Liver (tissue), 9 donors: ENCODE measurements around the gene MTHFSD. TPM values are rescaled to one million over a fixed set of nuclear protein-coding genes. Genes with fewer than 3 reads are reported as not detected.

Source experiments
- DNase-seq: peaks from one replicate; pipeline ENCODE4 v3.0.0-alpha.2; 2017; ENCODE audit warnings: low spot score
- H3K27ac ChIP-seq, 2 donors: one replicate each; pipeline ENCODE4 v1.7.0; 2013; ENCODE audit warnings: inconsistent platforms in 2 of 2, low read length in 2 of 2, control low read depth in 1 of 2, low read depth in 1 of 2, mild to moderate bottlenecking in 1 of 2
- H3K27me3 ChIP-seq, 4 donors: one replicate each; pipeline versions ENCODE4 v1.6.1 to v1.7.0; 2013; ENCODE audit warnings: low read length in 3 of 4, inconsistent platforms in 1 of 4, mild to moderate bottlenecking in 1 of 4, moderate library complexity in 1 of 4; ENCODE audit not compliant: control insufficient read depth in 4 of 4, insufficient read depth in 4 of 4
- H3K36me3 ChIP-seq, 4 donors: one replicate each; pipeline versions ENCODE4 v1.6.1 to v1.7.0; 2013; ENCODE audit warnings: low read length in 3 of 4, mild to moderate bottlenecking in 3 of 4, low read depth in 1 of 4, moderate library complexity in 1 of 4; ENCODE audit not compliant: control insufficient read depth in 4 of 4, insufficient read depth in 3 of 4
- H3K4me1 ChIP-seq, 4 donors: one replicate each; pipeline versions ENCODE4 v1.6.1 to v1.7.0; 2013; ENCODE audit warnings: low read length in 3 of 4, mild to moderate bottlenecking in 3 of 4, moderate library complexity in 1 of 4; ENCODE audit not compliant: control insufficient read depth in 4 of 4, insufficient read depth in 4 of 4
- H3K4me3 ChIP-seq, 3 donors: one replicate each; pipeline versions ENCODE4 v1.6.1 to v1.7.0; 2013; ENCODE audit warnings: low read length in 3 of 3, control low read depth in 1 of 3, low read depth in 1 of 3, mild to moderate bottlenecking in 1 of 3
- H3K9ac ChIP-seq, 2 donors: one replicate each; pipeline ENCODE4 v1.7.0; 2013; ENCODE audit warnings: low read length in 2 of 2, mild to moderate bottlenecking in 2 of 2, moderate library complexity in 2 of 2, control low read depth in 1 of 2, low read depth in 1 of 2
- H3K9me3 ChIP-seq, 4 donors: one replicate each; pipeline versions ENCODE4 v1.6.1 to v1.7.0; 2013; ENCODE audit warnings: low read length in 3 of 4; ENCODE audit not compliant: control insufficient read depth in 4 of 4
- EGR1 ChIP-seq, 2 donors: IDR thresholded peaks; 2 replicates each; pipeline ENCODE4 v1.6.1; 2016 to 2018; ENCODE audit warnings: antibody characterized with exemption in 2 of 2, low read depth in 2 of 2
- FOXA1 ChIP-seq: IDR thresholded peaks from 2 replicates; pipeline ENCODE4 v1.6.1; 2016; ENCODE audit warnings: antibody characterized with exemption
- FOXA2 ChIP-seq: IDR thresholded peaks from 2 replicates; pipeline ENCODE4 v1.6.1; 2016; ENCODE audit warnings: antibody characterized with exemption
- GABPA ChIP-seq, 2 donors: IDR thresholded peaks in 1 of 2; conservative IDR thresholded peaks in 1 of 2; 2 replicates each; pipeline ENCODE4 v1.6.1; 2016; ENCODE audit warnings: antibody characterized with exemption in 2 of 2, mild to moderate bottlenecking in 1 of 2, moderate library complexity in 1 of 2
- HNF4A ChIP-seq, 2 donors: conservative IDR thresholded peaks; 2 replicates each; pipeline ENCODE4 v1.6.1; 2016; ENCODE audit warnings: antibody characterized with exemption in 2 of 2, mild to moderate bottlenecking in 2 of 2
- HNF4G ChIP-seq: IDR thresholded peaks from 2 replicates; pipeline ENCODE4 v1.6.1; 2016; ENCODE audit warnings: antibody characterized with exemption
- JUND ChIP-seq, 2 donors: IDR thresholded peaks; 2 replicates each; pipeline ENCODE4 v1.6.1; 2016; ENCODE audit warnings: antibody characterized with exemption in 2 of 2
- NR2F2 ChIP-seq: IDR thresholded peaks from 2 replicates; pipeline ENCODE4 v1.6.1; 2016; ENCODE audit warnings: antibody characterized with exemption
- RAD21 ChIP-seq, 2 donors: IDR thresholded peaks; 2 replicates each; pipeline ENCODE4 v1.6.1; 2016; ENCODE audit warnings: antibody characterized with exemption in 2 of 2, mild to moderate bottlenecking in 2 of 2
- RXRA ChIP-seq, 2 donors: IDR thresholded peaks; 2 replicates each; pipeline ENCODE4 v1.6.1; 2017 to 2018; ENCODE audit warnings: antibody characterized with exemption in 2 of 2, mild to moderate bottlenecking in 1 of 2
- SP1 ChIP-seq: IDR thresholded peaks from 2 replicates; pipeline ENCODE4 v1.6.1; 2018; ENCODE audit warnings: antibody characterized with exemption, mild to moderate bottlenecking
- TAF1 ChIP-seq: conservative IDR thresholded peaks from 2 replicates; pipeline ENCODE4 v1.6.1; 2016; ENCODE audit warnings: antibody characterized with exemption, mild to moderate bottlenecking
- YY1 ChIP-seq: IDR thresholded peaks from 2 replicates; pipeline ENCODE4 v1.6.1; 2016; ENCODE audit warnings: antibody characterized with exemption, mild to moderate bottlenecking
- WGBS: extraction: QIAGEN DNeasy Blood & Tissue Kit; methylation state at CpG from one replicate; pipeline ENCODE4 v1.1.7; 2013; 5-methylcytosine and 5-hydroxymethylcytosine counted together
- polyA plus RNA-seq, 2 donors: library from polyadenylated mRNA; stranded (reverse) in 1 of 2; unstranded in 1 of 2; fragments of 200-250 nt in 1 of 2; fragments of >200 nt in 1 of 2; fragmentation: Nextera tagmentation in 1 of 2; extraction: Ambion mirVana in 1 of 2; gene quantifications; one replicate each; pipeline versions ENCODE4 v1.2.1 to v1.2.3, GENCODE V29; 2013 to 2015
- total RNA-seq, 2 donors: library from RNA; depleted of rRNA; stranded (reverse); fragments of >200 nt; gene quantifications; one replicate each; pipeline ENCODE4 v1.2.3, GENCODE V29; 2014
- TF ChIP-seq, protein P1 (sequence below): IDR thresholded peaks from 2 replicates; pipeline ENCODE4 v1.6.1; 2016; ENCODE audit warnings: antibody characterized with exemption
- TF ChIP-seq, protein P2 (sequence below): fragments of 150-350 bp; IDR thresholded peaks from 2 replicates; pipeline ENCODE4 v1.5.1; 2017; ENCODE audit warnings: improper control_type of control experiment, low read depth, low read length; ENCODE audit not compliant: missing input control
- TF ChIP-seq, protein P3 (sequence below): IDR thresholded peaks from 2 replicates; pipeline ENCODE4 v1.6.1; 2016; ENCODE audit warnings: antibody characterized with exemption
- TF ChIP-seq, protein P4 (sequence below): IDR thresholded peaks from 2 replicates; pipeline ENCODE4 v1.6.1; 2016; ENCODE audit warnings: antibody characterized with exemption, mild to moderate bottlenecking
- TF ChIP-seq, protein P5 (sequence below): IDR thresholded peaks from 2 replicates; pipeline ENCODE4 v1.6.1; 2016; ENCODE audit warnings: antibody characterized with exemption
- donor health status: healthy.
- donor health status: healthy.
- donor health status: healthy.
- donor health status: healthy.
- donor health status: healthy.

MTHFSD gene
- total and polyA plus RNA-seq, 4 donors, result 4.6 to 8.1 (median 6.5) TPM

DNA sequence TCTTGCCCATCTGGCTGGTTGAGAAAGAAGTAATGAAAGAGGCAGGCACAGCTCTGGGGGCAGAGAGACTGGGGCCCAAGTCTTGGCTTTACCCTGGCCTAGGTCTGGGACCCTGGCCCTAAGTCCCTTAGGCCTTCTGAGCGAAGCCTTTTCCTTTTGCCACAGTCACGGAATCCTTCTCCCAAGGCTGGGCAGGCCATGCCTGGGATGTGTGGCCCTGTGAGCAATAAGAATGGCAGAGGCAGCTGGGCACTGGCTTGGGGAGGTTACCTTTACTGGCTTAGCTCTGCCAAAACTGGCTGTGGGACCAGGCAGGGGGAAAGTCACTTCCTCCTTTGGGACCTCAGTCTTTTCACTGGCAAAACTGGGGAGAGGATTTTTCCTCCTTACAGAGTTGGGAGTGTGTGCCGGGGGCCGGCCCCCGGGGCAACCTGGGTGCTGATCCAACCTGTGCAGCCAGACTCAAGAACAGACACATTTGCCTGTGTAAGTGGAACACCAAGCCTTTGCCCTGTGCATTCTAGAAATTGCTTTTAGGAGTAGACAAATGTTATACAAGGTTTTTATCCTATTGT is 31.8 kb downstream of the MTHFSD start:
- no peak overlapping the region for H3K9ac ChIP-seq
- DNase-seq, result no peak
- H3K9me3 ChIP-seq, result no peaks in the 10 kb centered on the region
- H3K36me3 ChIP-seq, result no peaks in the 10 kb centered on the region
- H3K4me1 ChIP-seq, result no peaks in the 10 kb centered on the region
- WGBS, result 67% methylated on average over 5 of the region's 5 CpGs
- no peak for TF ChIP-seq GABPA (IDR thresholded peaks at IDR 0.05 in 1 of 2, conservative IDR thresholded peaks at IDR 0.05 in 1 of 2)
- no peak for TF ChIP-seq YY1
- TF ChIP-seq EGR1 (IDR thresholded peaks at IDR 0.05; ENCODE audit: low read depth in 2 of 2), result no peak
- TF ChIP-seq FOXA2, result no peak
- no peak for TF ChIP-seq SP1
- TF ChIP-seq RXRA (IDR thresholded peaks at IDR 0.05), result no peak
- TF ChIP-seq, protein P1, sequence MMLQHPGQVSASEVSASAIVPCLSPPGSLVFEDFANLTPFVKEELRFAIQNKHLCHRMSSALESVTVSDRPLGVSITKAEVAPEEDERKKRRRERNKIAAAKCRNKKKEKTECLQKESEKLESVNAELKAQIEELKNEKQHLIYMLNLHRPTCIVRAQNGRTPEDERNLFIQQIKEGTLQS, result no peak
- TF ChIP-seq, protein P2, sequence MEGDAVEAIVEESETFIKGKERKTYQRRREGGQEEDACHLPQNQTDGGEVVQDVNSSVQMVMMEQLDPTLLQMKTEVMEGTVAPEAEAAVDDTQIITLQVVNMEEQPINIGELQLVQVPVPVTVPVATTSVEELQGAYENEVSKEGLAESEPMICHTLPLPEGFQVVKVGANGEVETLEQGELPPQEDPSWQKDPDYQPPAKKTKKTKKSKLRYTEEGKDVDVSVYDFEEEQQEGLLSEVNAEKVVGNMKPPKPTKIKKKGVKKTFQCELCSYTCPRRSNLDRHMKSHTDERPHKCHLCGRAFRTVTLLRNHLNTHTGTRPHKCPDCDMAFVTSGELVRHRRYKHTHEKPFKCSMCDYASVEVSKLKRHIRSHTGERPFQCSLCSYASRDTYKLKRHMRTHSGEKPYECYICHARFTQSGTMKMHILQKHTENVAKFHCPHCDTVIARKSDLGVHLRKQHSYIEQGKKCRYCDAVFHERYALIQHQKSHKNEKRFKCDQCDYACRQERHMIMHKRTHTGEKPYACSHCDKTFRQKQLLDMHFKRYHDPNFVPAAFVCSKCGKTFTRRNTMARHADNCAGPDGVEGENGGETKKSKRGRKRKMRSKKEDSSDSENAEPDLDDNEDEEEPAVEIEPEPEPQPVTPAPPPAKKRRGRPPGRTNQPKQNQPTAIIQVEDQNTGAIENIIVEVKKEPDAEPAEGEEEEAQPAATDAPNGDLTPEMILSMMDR, result no peak
- no peak overlapping the region for H3K27ac ChIP-seq
- peaks cover 0 to 11% (median 4%) of the 10 kb centered on the region in 4 donors for H3K27me3 ChIP-seq
- no peak overlapping the region for H3K4me3 ChIP-seq

DNA sequence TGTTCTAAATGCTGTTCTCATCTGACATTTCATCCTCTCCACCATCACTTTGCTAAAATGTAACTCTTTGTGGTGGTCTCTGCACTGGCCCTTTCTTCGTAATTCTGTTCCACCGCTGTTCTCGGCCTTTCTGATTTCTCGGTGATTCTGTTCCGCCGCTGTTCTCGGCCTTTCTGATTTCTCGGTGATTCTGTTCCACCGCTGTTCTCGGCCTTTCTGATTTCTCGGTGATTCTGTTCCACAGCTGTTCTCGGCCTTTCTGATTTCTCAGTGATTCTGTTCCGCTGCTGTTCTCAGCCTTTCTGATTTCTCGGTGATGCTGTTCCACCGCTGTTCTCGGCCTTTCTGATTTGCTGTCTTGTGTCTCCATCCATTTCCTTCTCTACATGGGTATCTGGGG is 32.4 kb downstream of the MTHFSD start:
- no peak overlapping the region for H3K4me3 ChIP-seq
- TF ChIP-seq, protein P2, result no peak
- TF ChIP-seq, protein P3, sequence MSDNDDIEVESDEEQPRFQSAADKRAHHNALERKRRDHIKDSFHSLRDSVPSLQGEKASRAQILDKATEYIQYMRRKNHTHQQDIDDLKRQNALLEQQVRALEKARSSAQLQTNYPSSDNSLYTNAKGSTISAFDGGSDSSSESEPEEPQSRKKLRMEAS, result no peak
- TF ChIP-seq FOXA2 (no peak), YY1 (no peak), HNF4G (no peak), JUND (IDR thresholded peaks at IDR 0.05) (no peak), TAF1 (no peak), EGR1 (IDR thresholded peaks at IDR 0.05; ENCODE audit: low read depth in 2 of 2) (no peak), FOXA1 (no peak), SP1 (no peak), NR2F2 (no peak), RAD21 (IDR thresholded peaks at IDR 0.05) (no peak), HNF4A (conservative IDR thresholded peaks at IDR 0.05) (no peak), GABPA (IDR thresholded peaks at IDR 0.05 in 1 of 2, conservative IDR thresholded peaks at IDR 0.05 in 1 of 2) (no peak), RXRA (IDR thresholded peaks at IDR 0.05) (no peak)
- TF ChIP-seq, protein P4, sequence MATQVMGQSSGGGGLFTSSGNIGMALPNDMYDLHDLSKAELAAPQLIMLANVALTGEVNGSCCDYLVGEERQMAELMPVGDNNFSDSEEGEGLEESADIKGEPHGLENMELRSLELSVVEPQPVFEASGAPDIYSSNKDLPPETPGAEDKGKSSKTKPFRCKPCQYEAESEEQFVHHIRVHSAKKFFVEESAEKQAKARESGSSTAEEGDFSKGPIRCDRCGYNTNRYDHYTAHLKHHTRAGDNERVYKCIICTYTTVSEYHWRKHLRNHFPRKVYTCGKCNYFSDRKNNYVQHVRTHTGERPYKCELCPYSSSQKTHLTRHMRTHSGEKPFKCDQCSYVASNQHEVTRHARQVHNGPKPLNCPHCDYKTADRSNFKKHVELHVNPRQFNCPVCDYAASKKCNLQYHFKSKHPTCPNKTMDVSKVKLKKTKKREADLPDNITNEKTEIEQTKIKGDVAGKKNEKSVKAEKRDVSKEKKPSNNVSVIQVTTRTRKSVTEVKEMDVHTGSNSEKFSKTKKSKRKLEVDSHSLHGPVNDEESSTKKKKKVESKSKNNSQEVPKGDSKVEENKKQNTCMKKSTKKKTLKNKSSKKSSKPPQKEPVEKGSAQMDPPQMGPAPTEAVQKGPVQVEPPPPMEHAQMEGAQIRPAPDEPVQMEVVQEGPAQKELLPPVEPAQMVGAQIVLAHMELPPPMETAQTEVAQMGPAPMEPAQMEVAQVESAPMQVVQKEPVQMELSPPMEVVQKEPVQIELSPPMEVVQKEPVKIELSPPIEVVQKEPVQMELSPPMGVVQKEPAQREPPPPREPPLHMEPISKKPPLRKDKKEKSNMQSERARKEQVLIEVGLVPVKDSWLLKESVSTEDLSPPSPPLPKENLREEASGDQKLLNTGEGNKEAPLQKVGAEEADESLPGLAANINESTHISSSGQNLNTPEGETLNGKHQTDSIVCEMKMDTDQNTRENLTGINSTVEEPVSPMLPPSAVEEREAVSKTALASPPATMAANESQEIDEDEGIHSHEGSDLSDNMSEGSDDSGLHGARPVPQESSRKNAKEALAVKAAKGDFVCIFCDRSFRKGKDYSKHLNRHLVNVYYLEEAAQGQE, result no peak
- TF ChIP-seq, protein P1, result no peak
- TF ChIP-seq, protein P5, sequence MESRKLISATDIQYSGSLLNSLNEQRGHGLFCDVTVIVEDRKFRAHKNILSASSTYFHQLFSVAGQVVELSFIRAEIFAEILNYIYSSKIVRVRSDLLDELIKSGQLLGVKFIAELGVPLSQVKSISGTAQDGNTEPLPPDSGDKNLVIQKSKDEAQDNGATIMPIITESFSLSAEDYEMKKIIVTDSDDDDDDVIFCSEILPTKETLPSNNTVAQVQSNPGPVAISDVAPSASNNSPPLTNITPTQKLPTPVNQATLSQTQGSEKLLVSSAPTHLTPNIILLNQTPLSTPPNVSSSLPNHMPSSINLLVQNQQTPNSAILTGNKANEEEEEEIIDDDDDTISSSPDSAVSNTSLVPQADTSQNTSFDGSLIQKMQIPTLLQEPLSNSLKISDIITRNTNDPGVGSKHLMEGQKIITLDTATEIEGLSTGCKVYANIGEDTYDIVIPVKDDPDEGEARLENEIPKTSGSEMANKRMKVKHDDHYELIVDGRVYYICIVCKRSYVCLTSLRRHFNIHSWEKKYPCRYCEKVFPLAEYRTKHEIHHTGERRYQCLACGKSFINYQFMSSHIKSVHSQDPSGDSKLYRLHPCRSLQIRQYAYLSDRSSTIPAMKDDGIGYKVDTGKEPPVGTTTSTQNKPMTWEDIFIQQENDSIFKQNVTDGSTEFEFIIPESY, result no peak
- H3K4me1 ChIP-seq, result peaks cover 0 to 2% (median 0%) of the 10 kb centered on the region in 4 donors
- DNase-seq, result no peak
- peaks cover 0 to 14% (median 4%) of the 10 kb centered on the region in 4 donors for H3K27me3 ChIP-seq
- H3K9ac ChIP-seq, result no peak overlapping the region
- no peaks in the 10 kb centered on the region for H3K9me3 ChIP-seq
- H3K27ac ChIP-seq, result no peak overlapping the region
- WGBS, result 87% methylated on average over 16 of the region's 16 CpGs
- no peaks in the 10 kb centered on the region for H3K36me3 ChIP-seq
